IPS-18c (cell line): ENCODE results near the gene LYPD1.

Source experiments
- H3K4me3 ChIP-seq: 2 replicates; pipeline ENCODE4 v1.7.0; 2013; ENCODE audit warnings: low read depth, mild to moderate bottlenecking, low read length, moderate library complexity; ENCODE audit not compliant: insufficient read depth
- H3K9me3 ChIP-seq: one replicate; pipeline ENCODE4 v1.6.1; 2013; ENCODE audit warnings: mild to moderate bottlenecking, low read length, moderate library complexity; ENCODE audit not compliant: control insufficient read depth, insufficient read depth

The LYPD1 gene

DNA sequence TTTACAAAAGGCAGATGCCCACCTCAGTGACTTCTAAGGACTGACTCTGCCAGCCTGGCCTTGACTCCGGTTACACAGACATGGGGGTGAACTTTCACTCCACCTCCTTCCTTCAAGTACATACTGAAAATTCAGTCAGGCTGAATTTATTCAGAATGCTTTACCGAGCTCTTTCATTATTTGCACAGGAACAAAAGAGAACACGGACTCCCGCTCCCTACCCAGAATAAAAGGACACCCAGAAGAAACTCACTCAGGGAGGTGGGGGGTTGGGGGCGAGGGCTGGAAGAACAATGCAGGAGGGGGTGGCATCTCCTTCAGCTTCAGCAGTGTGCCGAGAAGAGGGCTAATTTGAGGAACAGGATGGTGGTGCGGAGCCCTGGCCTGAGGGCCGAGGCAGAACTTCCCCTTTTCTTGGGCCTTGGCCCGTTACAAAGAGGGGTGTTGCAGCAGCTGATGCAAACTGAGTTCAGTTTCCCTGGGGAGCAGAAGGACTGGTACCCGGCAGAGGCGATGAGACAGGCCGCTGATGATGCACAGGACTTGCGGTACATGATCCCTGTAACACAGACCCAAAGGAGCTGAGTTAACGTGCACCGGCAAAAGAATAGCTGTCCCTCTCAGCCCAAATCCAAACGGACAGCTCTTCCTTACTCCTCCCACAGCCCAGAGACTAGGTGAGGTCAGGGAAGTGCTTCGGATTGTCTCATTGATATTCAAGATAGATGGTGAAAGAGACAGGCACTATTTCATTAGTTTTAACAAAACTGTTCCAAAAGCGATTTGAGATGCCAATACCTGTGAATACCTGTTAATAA, 24.1 kb downstream of the LYPD1 start:
- no peaks in the 10 kb centered on the region for H3K9me3 ChIP-seq
- no peak overlapping the region for H3K4me3 ChIP-seq

DNA sequence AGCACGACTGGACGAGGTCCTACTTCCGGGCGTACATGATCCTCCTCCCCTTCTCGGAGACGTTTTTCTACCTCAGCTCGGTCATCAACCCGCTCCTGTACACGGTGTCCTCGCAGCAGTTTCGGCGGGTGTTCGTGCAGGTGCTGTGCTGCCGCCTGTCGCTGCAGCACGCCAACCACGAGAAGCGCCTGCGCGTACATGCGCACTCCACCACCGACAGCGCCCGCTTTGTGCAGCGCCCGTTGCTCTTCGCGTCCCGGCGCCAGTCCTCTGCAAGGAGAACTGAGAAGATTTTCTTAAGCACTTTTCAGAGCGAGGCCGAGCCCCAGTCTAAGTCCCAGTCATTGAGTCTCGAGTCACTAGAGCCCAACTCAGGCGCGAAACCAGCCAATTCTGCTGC, 24.8 kb downstream of the LYPD1 start:
- Histone ChIP-seq H3K9me3 (no peaks in the 10 kb centered on the region), H3K4me3 (no peak overlapping the region)

- no peak overlapping the region for H3K4me3 ChIP-seq
Measured at GRCh38 chr2:132642415-132642814, 27.6 kb downstream of the LYPD1 start.

DNA sequence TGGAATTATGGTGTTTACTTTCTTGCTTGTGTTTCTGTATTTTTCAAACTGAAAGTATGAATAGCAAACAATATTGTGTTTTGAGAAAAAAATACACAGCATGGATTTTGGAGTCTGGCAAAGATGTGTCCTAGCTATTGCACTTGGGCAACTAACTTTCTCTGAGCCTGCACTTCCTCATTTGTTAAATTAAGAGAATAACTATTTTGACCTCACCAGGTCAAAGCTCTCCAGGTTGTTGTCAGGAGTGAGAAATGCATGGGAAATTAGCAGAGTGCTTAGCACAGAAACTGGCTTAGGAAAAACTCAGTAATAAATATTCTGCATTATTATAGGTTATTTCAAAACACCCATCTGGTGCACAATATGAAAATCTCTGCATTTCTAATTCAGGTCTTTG, 28.2 kb downstream of the LYPD1 start:
- Histone ChIP-seq H3K4me3 (no peak overlapping the region), H3K9me3 (no peaks in the 10 kb centered on the region)

More at GRCh38 chr2:132642415-132642814, 27.6 kb downstream of the LYPD1 start:
- no peaks in the 10 kb centered on the region for H3K9me3 ChIP-seq

DNA sequence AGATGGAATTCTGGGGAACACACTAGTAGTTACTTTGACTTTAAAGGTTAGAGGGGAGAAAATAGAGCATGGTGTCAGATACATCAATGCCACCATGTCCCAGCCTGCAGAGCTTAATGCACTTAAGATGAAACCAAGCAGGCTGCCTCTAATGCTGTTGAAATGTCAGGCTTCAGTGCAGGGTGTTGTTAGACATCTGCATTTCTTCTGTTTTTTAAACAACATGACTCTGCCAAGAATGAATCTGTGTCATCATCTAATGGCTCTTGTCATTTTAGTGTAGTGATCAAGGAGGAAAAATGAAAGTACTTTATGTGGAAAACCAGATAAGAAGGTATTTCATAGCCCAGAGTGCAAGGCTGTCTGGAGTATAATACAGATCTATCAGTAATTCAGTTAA, 29.9 kb downstream of the LYPD1 start:
- H3K9me3 ChIP-seq = no peaks in the 10 kb centered on the region
- no peak overlapping the region for H3K4me3 ChIP-seq

- no peaks in the 10 kb centered on the region for H3K9me3 ChIP-seq
- no peak overlapping the region for H3K4me3 ChIP-seq
Measured at GRCh38 chr2:132638313-132639040, 31.5 kb downstream of the LYPD1 start.

- H3K4me3 ChIP-seq = no peak overlapping the region
- no peaks in the 10 kb centered on the region for H3K9me3 ChIP-seq
Measured at GRCh38 chr2:132636346-132636745, 33.7 kb downstream of the LYPD1 start.

DNA sequence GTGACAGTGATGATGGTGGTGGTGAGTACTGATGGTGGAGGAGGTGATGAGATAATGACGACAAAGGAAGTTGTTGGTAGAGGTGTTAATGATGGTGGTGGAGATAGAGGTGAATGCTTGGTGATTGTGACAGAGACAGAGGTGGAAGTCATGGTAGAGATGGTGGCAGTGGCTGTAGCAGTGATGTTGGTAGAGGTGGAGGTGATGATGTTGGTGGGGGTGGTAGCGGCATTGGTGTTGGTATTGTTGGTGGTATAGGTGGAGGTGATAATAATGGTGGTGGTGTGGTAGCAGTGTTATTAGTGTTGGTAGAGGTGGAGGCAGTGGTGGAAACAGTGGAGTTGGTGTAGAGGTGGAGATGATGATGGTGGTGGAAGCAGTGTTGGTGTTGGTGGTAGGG, 36.4 kb downstream of the LYPD1 start:
- no peak overlapping the region for H3K4me3 ChIP-seq
- no peaks in the 10 kb centered on the region for H3K9me3 ChIP-seq

GRCh38 chr2:132632000-132632649, 37.9 kb downstream of the LYPD1 start:
- H3K4me3 ChIP-seq = no peak overlapping the region
- H3K9me3 ChIP-seq = no peaks in the 10 kb centered on the region

DNA sequence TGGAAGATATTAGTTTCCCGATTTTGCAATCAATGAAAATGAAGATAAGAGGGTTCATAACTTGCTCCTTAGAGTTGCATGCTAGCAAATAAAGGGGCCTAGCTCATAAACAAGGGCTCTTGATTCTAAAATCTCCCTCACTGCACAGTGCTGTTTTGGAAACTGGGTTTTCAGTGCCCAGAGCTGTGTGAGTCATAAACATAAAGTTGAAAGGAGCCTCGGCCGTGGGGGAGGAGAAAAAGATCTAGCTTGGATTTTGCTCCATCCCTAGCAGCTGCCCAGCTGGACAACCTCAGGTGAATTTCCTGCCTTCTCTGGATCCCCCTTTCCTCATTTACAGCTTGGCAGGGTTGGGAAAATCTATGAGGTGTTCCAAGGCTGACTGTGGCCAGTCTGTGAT, 42.5 kb downstream of the LYPD1 start:
- Histone ChIP-seq H3K9me3 (no peaks in the 10 kb centered on the region), H3K4me3 (no peak overlapping the region)

- no peaks in the 10 kb centered on the region for H3K9me3 ChIP-seq
- no peak overlapping the region for H3K4me3 ChIP-seq
Measured at GRCh38 chr2:132623096-132623839, 46.7 kb downstream of the LYPD1 start.

- H3K4me3 ChIP-seq = no peak overlapping the region
- no peaks in the 10 kb centered on the region for H3K9me3 ChIP-seq
Measured at GRCh38 chr2:132621131-132621875, 48.7 kb downstream of the LYPD1 start.

GRCh38 chr2:132620115-132620514, 49.9 kb downstream of the LYPD1 start:
- Histone ChIP-seq H3K9me3 (no peaks in the 10 kb centered on the region), H3K4me3 (no peak overlapping the region)

GRCh38 chr2:132618734-132619133, 51.3 kb downstream of the LYPD1 start:
- no peak overlapping the region for H3K4me3 ChIP-seq
- H3K9me3 ChIP-seq = no peaks in the 10 kb centered on the region

GRCh38 chr2:132617989-132618388, 52.0 kb downstream of the LYPD1 start:
- H3K9me3 ChIP-seq = no peaks in the 10 kb centered on the region

GRCh38 chr2:132615329-132616085, 54.5 kb downstream of the LYPD1 start:
- Histone ChIP-seq H3K9me3 (no peaks in the 10 kb centered on the region), H3K4me3 (no peak overlapping the region)

More at GRCh38 chr2:132617989-132618388, 52.0 kb downstream of the LYPD1 start:
- H3K4me3 ChIP-seq = no peak overlapping the region
